NCI-H2227 (cell line): ENCODE data around the gene CCSER1.
"Not testable (repeated sequence)": the region's sequence is repeated elsewhere in the genome, so short reads cannot be mapped to it uniquely, and the experiment has no call there.

Experiments
- DNase-seq: peaks from one replicate; lab custom pipeline; 2025; ENCODE audit not compliant: unreplicated experiment; lab: John Stamatoyannopoulos, UW

The CCSER1 gene

GRCh38 chr4:90425893-90426292 is 298.7 kb downstream of the CCSER1 start:
- DNase-seq, result no peak

- no peak for DNase-seq
Measured at GRCh38 chr4:90438522-90438921, 311.3 kb downstream of the CCSER1 start.

GRCh38 chr4:90441770-90442169 is 314.6 kb downstream of the CCSER1 start:
- no peak for DNase-seq

GRCh38 chr4:90442619-90443018 is 315.4 kb downstream of the CCSER1 start:
- DNase-seq, result no peak

- DNase-seq, result no peak
Measured at GRCh38 chr4:90443231-90443630, 316.0 kb downstream of the CCSER1 start.

- DNase-seq, result no peak
Measured at GRCh38 chr4:90444904-90445303, 317.7 kb downstream of the CCSER1 start.

GRCh38 chr4:90445380-90445779 is 318.2 kb downstream of the CCSER1 start:
- DNase-seq, result no peak

GRCh38 chr4:90449626-90450025 is 322.4 kb downstream of the CCSER1 start:
- DNase-seq, result no peak

- DNase-seq, result no peak
Measured at GRCh38 chr4:90456891-90457290, 329.7 kb downstream of the CCSER1 start.

GRCh38 chr4:90457817-90458216 is 330.6 kb downstream of the CCSER1 start:
- DNase-seq, result no peak

GRCh38 chr4:90458576-90458975 is 331.4 kb downstream of the CCSER1 start:
- DNase-seq, result no peak

- no peak for DNase-seq
Measured at GRCh38 chr4:90474484-90474883, 347.3 kb downstream of the CCSER1 start.

- DNase-seq, result no peak
Measured at GRCh38 chr4:90476019-90476418, 348.8 kb downstream of the CCSER1 start.

GRCh38 chr4:90476586-90476985 is 349.4 kb downstream of the CCSER1 start:
- DNase-seq, result no peak

GRCh38 chr4:90484894-90485293 is 357.7 kb downstream of the CCSER1 start:
- not testable (repeated sequence) for DNase-seq

GRCh38 chr4:90486346-90486745 is 359.2 kb downstream of the CCSER1 start:
- no peak for DNase-seq

- no peak for DNase-seq
Measured at GRCh38 chr4:90495211-90495610, 368.0 kb downstream of the CCSER1 start.

GRCh38 chr4:90495936-90496335 is 368.7 kb downstream of the CCSER1 start:
- no peak for DNase-seq

- DNase-seq, result no peak
Measured at GRCh38 chr4:90498175-90498574, 371.0 kb downstream of the CCSER1 start.

GRCh38 chr4:90503677-90504076 is 376.5 kb downstream of the CCSER1 start:
- no peak for DNase-seq

GRCh38 chr4:90515191-90515590 is 388.0 kb downstream of the CCSER1 start:
- no peak for DNase-seq

- DNase-seq, result no peak
Measured at GRCh38 chr4:90528551-90528950, 401.4 kb downstream of the CCSER1 start.

GRCh38 chr4:90536408-90536807 is 409.2 kb downstream of the CCSER1 start:
- DNase-seq, result no peak

GRCh38 chr4:90537491-90537890 is 410.3 kb downstream of the CCSER1 start:
- no peak for DNase-seq
